Vagina (tissue), 2 donors: ENCODE results near the gene AQP12B.

Experiments
- CTCF ChIP-seq, 3 experiments: fragments of 450-650 bp in 2 of 3; fragments of 200-600 bp in 1 of 3; sonication (generic) in 1 of 3; IDR thresholded peaks; one replicate each; pipeline ENCODE4 v1.5.1; 2017 to 2019; ENCODE audit warnings: antibody characterized with exemption in 3 of 3, mild to moderate bottlenecking in 2 of 3, moderate library complexity in 2 of 3
- POLR2A ChIP-seq, 2 donors: fragments of 450-650 bp; IDR thresholded peaks; one replicate each; pipeline ENCODE4 v1.6.1; 2017; ENCODE audit warnings: antibody characterized with exemption in 2 of 2, mild to moderate bottlenecking in 2 of 2, moderate library complexity in 2 of 2

DNA sequence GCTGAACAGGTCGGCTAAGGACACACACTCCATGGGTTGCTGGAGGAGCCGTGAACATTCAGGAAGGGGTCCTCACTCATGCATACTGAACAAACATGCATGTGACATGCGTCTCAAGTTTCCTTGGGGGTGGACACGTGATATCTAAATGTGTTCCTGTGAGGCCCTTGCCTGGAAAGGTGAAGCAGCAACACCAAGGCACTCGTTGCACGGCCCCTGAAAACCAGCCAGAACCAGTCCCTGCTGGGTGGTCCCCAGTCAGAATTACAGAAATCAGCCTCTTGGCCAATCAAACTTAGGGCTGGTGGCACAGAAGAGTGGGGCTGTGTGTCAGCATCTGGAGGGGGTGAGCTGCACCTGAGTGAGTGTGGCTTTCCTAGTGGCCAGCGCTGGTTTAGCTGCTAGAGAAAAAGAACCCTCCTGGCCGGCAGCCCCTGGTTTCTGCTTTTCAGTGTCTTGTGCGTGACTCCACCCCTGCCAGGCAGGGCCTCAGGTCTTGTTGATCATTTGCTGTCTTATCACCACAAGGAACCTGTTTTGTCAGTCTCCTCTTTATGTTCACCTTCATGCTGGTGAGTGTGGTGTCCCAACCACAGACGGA lies 3.2 kb upstream of the AQP12B start:
- no peak for TF ChIP-seq CTCF (IDR thresholded peaks at IDR 0.05)
- TF ChIP-seq POLR2A (IDR thresholded peaks at IDR 0.05), result no peak
